GM18870 (cell line): ENCODE results near the gene RAB12.
"Not testable (repeated sequence)": the region's sequence is repeated elsewhere in the genome, so short reads cannot be mapped to it uniquely, and the experiment has no call there.

Source experiments
- ATAC-seq: cut with Tn5 transposase; IDR thresholded peaks from one replicate; pipeline ENCODE4 v1.9.1; 2021; ENCODE audit warnings: moderate library complexity; ENCODE audit not compliant: unreplicated experiment

The RAB12 gene

GRCh38 chr18:8611916-8612576, 2.8 kb downstream of the RAB12 start:
- ATAC-seq: no peak

GRCh38 chr18:8614875-8615274, 5.6 kb downstream of the RAB12 start:
- ATAC-seq: no peak

GRCh38 chr18:8615397-8616027, 6.3 kb downstream of the RAB12 start:
- ATAC-seq: no peak

GRCh38 chr18:8616028-8616401, 6.8 kb downstream of the RAB12 start:
- ATAC-seq: no peak

- ATAC-seq: no peak
These were observed 8.7 kb downstream of the RAB12 start for GRCh38 chr18:8617907-8618306.

GRCh38 chr18:8619041-8619440, 9.8 kb downstream of the RAB12 start:
- ATAC-seq: no peak

GRCh38 chr18:8619835-8620577, 10.8 kb downstream of the RAB12 start:
- no peak for ATAC-seq

GRCh38 chr18:8620845-8621244, 11.6 kb downstream of the RAB12 start:
- ATAC-seq: no peak

- ATAC-seq: not testable (repeated sequence)
These were observed 13.4 kb downstream of the RAB12 start for GRCh38 chr18:8622625-8623024.

- peak; percentile 86 for ATAC-seq
These were observed 14.4 kb downstream of the RAB12 start for GRCh38 chr18:8623549-8624106.

GRCh38 chr18:8625461-8626092, 16.3 kb downstream of the RAB12 start:
- ATAC-seq: no peak

GRCh38 chr18:8626414-8627106, 17.3 kb downstream of the RAB12 start:
- no peak for ATAC-seq

GRCh38 chr18:8627107-8627472, 17.9 kb downstream of the RAB12 start:
- ATAC-seq: no peak

- ATAC-seq: no peak
These were observed 18.3 kb downstream of the RAB12 start for GRCh38 chr18:8627540-8627939.

- ATAC-seq: no peak
These were observed 20.4 kb downstream of the RAB12 start for GRCh38 chr18:8629602-8630001.

- no peak for ATAC-seq
These were observed 21.3 kb downstream of the RAB12 start for GRCh38 chr18:8630546-8630945.

- no peak for ATAC-seq
These were observed 22.0 kb downstream of the RAB12 start for GRCh38 chr18:8631265-8631664.

- no peak for ATAC-seq
These were observed 23.1 kb downstream of the RAB12 start for GRCh38 chr18:8632386-8632785.

GRCh38 chr18:8634508-8634907, 25.3 kb downstream of the RAB12 start:
- ATAC-seq: no peak

GRCh38 chr18:8635087-8635486, 25.9 kb downstream of the RAB12 start:
- ATAC-seq: no peak

GRCh38 chr18:8639762-8640161, 30.5 kb downstream of the RAB12 start:
- ATAC-seq: no peak
